GM23248 (cell line): Measurements from ENCODE around the gene MAP1LC3B2. TPM values are rescaled to one million over a fixed set of nuclear protein-coding genes. Genes with fewer than 3 reads are reported as not detected.
A peak's percentile ranks its signal among the peaks of the same experiment; 100 is the strongest.

Experiments
- DNase-seq: peaks from one replicate; pipeline ENCODE4 v3.0.0-alpha.2; 2015
- H2AFZ ChIP-seq: fragments of 200-600 bp; sonication (generic); 2 replicates; pipeline ENCODE4 v1.6.1; 2016; ENCODE audit warnings: antibody characterized with exemption
- H3F3A ChIP-seq: fragments of 200-600 bp; sonication (generic); 2 replicates; pipeline ENCODE4 v1.6.1; 2016; ENCODE audit warnings: mild to moderate bottlenecking, antibody characterized with exemption, mixed run types; ENCODE audit not compliant: insufficient read depth
- H3K27ac ChIP-seq: fragments of 200-600 bp; sonication (generic); 2 replicates; pipeline ENCODE4 v1.5.1; 2016; ENCODE audit warnings: mild to moderate bottlenecking
- H3K27me3 ChIP-seq: fragments of 200-600 bp; sonication (generic); replicated peaks from 2 replicates; pipeline ENCODE4 v1.6.1; 2016; ENCODE audit warnings: mild to moderate bottlenecking; ENCODE audit not compliant: insufficient read depth
- H3K36me3 ChIP-seq: fragments of 200-600 bp; sonication (generic); 2 replicates; pipeline ENCODE4 v1.6.1; 2016; ENCODE audit warnings: low read depth, mild to moderate bottlenecking
- H3K4me1 ChIP-seq: fragments of 200-600 bp; sonication (generic); 2 replicates; pipeline ENCODE4 v1.6.1; 2016; ENCODE audit warnings: mild to moderate bottlenecking; ENCODE audit not compliant: insufficient read depth
- H3K4me2 ChIP-seq: fragments of 200-600 bp; sonication (generic); one replicate; pipeline ENCODE4 v1.6.1; 2016; ENCODE audit warnings: mild to moderate bottlenecking; ENCODE audit not compliant: unreplicated experiment
- H3K4me3 ChIP-seq: fragments of 200-600 bp; sonication (generic); 2 replicates; pipeline ENCODE4 v1.5.1; 2016; ENCODE audit warnings: mild to moderate bottlenecking
- H3K79me2 ChIP-seq: fragments of 200-600 bp; sonication (generic); 2 replicates; pipeline ENCODE4 v1.6.1; 2016; ENCODE audit warnings: mild to moderate bottlenecking; ENCODE audit not compliant: insufficient read depth
- H3K9ac ChIP-seq: fragments of 200-600 bp; sonication (generic); 2 replicates; pipeline ENCODE4 v1.6.1; 2016; ENCODE audit warnings: mild to moderate bottlenecking
- H3K9me2 ChIP-seq: fragments of 200-600 bp; sonication (generic); 2 replicates; pipeline ENCODE4 v1.6.1; 2016; ENCODE audit warnings: mixed run types, mild to moderate bottlenecking, moderate library complexity; ENCODE audit not compliant: insufficient read depth
- H3K9me3 ChIP-seq: fragments of 200-600 bp; sonication (generic); one replicate; pipeline ENCODE4 v1.6.1; 2017; ENCODE audit warnings: low read depth
- H4K20me1 ChIP-seq: fragments of 200-600 bp; sonication (generic); 2 replicates; pipeline ENCODE4 v1.6.0; 2016; ENCODE audit not compliant: insufficient read depth
- EZH2 ChIP-seq: fragments of 200-600 bp; sonication (generic); IDR thresholded peaks from 2 replicates; pipeline ENCODE4 v1.6.1; 2018; ENCODE audit warnings: antibody characterized with exemption, mild to moderate bottlenecking; ENCODE audit not compliant: insufficient read depth, poor library complexity, severe bottlenecking
- EZH2phosphoT487 ChIP-seq: fragments of 200-600 bp; sonication (generic); IDR thresholded peaks from 2 replicates; pipeline ENCODE4 v1.6.1; 2018; ENCODE audit warnings: antibody characterized with exemption, moderate library complexity, mild to moderate bottlenecking, low read depth; ENCODE audit not compliant: insufficient read depth
- WGBS, 2 experiments: methylation state at CpG; one replicate each; pipeline ENCODE4 v1.1.6; 2015 to 2017; ENCODE audit warnings: low lambda C conversion rate in 2 of 2, low coverage in 1 of 2; ENCODE audit errors: missing lambda C conversion rate in 2 of 2; 5-methylcytosine and 5-hydroxymethylcytosine counted together
- in situ Hi-C: fragments of 300-500 bp; cut with MboI; formaldehyde crosslinking; loops from 2 replicates; pipeline ENCODE4 v1.15.0; 2020
- polyA plus RNA-seq: library from polyadenylated mRNA; unstranded; fragments of >200 nt; fragmentation: Nextera tagmentation; extraction: Ambion mirVana; gene quantifications from 2 replicates; pipeline ENCODE4 v1.2.1, GENCODE V29; 2016
- total RNA-seq: library from RNA; depleted of rRNA; stranded (reverse); fragments of >200 nt; shearing (Covaris generic); gene quantifications from 2 replicates; pipeline ENCODE4 v1.2.3, GENCODE V29; 2014; rRNA removed

MAP1LC3B2 gene
- 0.32 and 0.63 TPM in 2 replicates for total RNA-seq
- polyA plus RNA-seq, result 8.4 and 9.0 TPM in 2 replicates

DNA sequence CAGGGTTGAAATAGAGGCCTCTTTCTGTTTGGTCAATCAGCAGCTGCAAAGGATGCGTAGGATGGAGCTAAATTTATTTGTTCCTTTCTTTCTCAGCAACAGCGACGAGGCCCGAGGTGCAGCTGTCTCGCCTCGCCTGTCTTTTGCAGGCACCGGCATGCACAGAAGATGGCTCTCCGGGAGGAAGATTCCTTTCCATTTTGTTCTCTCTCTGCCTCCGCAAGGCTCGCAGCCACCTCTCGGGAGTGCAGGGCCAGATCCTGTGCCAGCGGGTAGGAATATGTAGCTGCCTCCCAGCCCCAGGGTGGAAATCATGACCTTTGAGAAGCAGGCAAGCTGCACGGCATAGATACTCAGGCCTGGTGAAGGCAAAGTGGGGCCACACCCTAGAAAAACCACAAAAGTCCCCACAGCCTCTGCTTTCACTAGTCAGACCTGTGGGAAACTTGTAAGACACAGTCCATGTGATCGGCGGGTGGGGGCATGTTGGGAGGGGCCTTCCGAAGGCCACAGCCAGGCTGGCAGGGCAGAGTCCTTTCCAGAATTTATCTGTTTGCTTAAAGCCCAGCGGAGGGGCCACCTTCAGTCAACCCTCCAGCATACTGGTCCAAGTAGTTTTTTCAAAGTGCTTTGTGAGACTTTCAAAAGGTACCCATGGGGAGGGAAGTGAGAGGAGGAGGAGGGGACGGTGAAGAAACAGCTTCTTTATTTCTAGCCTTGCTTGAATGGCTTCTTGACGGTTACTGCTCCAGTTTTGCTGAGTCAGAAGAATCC, at the start of gene MAP1LC3B2:
Gene MAP1LC3B2, plus strand, starts transcription at position 220 of the 774 bp plus-strand sequence. CDS start 16,562 bp downstream, outside the sequence.
- Histone ChIP-seq H3K9me3 (no peaks in the 10 kb centered on the region), H3K79me2 (no peaks in the 10 kb centered on the region), H3K27me3 (no peaks in the 10 kb centered on the region), H3K4me2 (peak within 1 kb of the TSS; percentile 32), H3K9ac (peak within 1 kb of the TSS; percentile 72), H3K36me3 (no peaks in the 10 kb centered on the region), H3F3A (peaks cover 11% of the 10 kb centered on the region; the same call in 1 of the 2 replicates), H3K9me2 (no peaks in the 10 kb centered on the region), H4K20me1 (no peaks in the 10 kb centered on the region), H2AFZ (peak within 1 kb of the TSS; percentile 81), H3K4me3 (peak within 1 kb of the TSS; percentile 20; the same call in 1 of the 2 replicates), H3K27ac (peak within 1 kb of the TSS; percentile 87), H3K4me1 (peaks cover 17% of the 10 kb centered on the region)
- TF ChIP-seq EZH2phosphoT487, result no peak
- no peak for TF ChIP-seq EZH2
- 25 to 28% methylated on average over 19 of the region's 19 CpGs for WGBS, 2 experiments
- DNase-seq, result peak; percentile 93
- in situ Hi-C loops, result no loop called here

DNA sequence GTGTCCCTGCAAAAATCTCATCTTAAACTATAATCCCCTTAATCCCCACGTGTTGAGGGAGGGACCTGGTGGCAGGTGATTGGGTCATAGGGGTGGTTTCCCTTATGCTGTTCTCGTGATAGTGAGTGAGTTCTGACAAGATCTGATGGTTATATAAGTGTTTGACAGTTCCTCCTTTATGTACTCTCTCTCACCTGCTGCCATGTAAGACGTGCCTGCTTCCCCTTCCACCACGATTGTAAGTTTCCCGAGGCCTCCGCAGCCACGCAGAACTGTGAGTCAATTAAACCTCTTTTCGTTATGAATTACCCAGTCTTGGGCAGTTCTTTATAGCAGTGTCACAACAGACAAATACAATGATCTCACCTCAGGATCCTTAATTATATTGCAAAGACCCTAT, 45.2 kb upstream of the MAP1LC3B2 start:
- H3K79me2 ChIP-seq, result no peaks in the 10 kb centered on the region
- TF ChIP-seq EZH2 (no peak), EZH2phosphoT487 (no peak)
- H4K20me1 ChIP-seq, result no peaks in the 10 kb centered on the region
- no peak overlapping the region for H3K27ac ChIP-seq
- no peaks in the 10 kb centered on the region for H3F3A ChIP-seq
- no peak overlapping the region for H3K4me2 ChIP-seq
- H3K27me3 ChIP-seq, result no peaks in the 10 kb centered on the region
- no peak overlapping the region for H2AFZ ChIP-seq
- WGBS, 2 experiments, result 76 to 78% methylated on average over 8 of the region's 8 CpGs
- H3K9ac ChIP-seq, result no peak overlapping the region
- no peak overlapping the region for H3K4me3 ChIP-seq
- H3K4me1 ChIP-seq, result 0 out of 2 replicates have a peak, but pooled peaks cover 1% of the 10 kb centered on the region
- in situ Hi-C loops, result no loop called here
- no peaks in the 10 kb centered on the region for H3K36me3 ChIP-seq
- no peak for DNase-seq
- H3K9me2 ChIP-seq, result no peaks in the 10 kb centered on the region
- no peaks in the 10 kb centered on the region for H3K9me3 ChIP-seq

DNA sequence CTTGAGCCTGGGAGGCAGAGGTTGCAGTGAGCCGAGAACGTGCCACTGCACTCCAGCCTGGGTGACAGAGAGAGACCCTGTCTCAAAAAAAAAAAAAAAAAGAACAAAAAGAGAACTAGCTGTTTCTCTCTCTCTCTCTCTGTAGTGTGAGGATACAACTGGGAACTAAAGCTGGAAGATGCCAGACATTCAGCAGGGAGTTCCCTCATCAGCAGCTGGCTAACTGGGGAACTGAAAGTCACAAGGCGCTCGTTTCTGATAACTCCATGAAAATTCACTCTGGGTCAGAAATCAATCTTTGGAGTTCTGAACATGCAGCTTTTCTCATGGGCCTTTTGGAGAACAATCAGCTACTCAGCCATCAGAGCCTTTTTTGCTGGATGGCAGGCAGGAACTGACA, 43.5 kb upstream of the MAP1LC3B2 start:
- no peaks in the 10 kb centered on the region for H3K79me2 ChIP-seq
- 65 to 71% methylated on average over 4 of the region's 4 CpGs for WGBS, 2 experiments
- no peaks in the 10 kb centered on the region for H3K27me3 ChIP-seq
- H3F3A ChIP-seq, result peaks cover 6% of the 10 kb centered on the region
- peaks cover 5% of the 10 kb centered on the region for H3K4me1 ChIP-seq
- H3K36me3 ChIP-seq, result no peaks in the 10 kb centered on the region
- H2AFZ ChIP-seq, result no peak overlapping the region
- no peak overlapping the region for H3K4me3 ChIP-seq
- in situ Hi-C loops, result no loop called here
- TF ChIP-seq EZH2phosphoT487, result no peak
- no peak overlapping the region for H3K27ac ChIP-seq
- no peak for DNase-seq
- no peaks in the 10 kb centered on the region for H3K9me2 ChIP-seq
- no peak overlapping the region for H3K4me2 ChIP-seq
- no peak overlapping the region for H3K9ac ChIP-seq
- no peaks in the 10 kb centered on the region for H3K9me3 ChIP-seq
- H4K20me1 ChIP-seq, result no peaks in the 10 kb centered on the region

DNA sequence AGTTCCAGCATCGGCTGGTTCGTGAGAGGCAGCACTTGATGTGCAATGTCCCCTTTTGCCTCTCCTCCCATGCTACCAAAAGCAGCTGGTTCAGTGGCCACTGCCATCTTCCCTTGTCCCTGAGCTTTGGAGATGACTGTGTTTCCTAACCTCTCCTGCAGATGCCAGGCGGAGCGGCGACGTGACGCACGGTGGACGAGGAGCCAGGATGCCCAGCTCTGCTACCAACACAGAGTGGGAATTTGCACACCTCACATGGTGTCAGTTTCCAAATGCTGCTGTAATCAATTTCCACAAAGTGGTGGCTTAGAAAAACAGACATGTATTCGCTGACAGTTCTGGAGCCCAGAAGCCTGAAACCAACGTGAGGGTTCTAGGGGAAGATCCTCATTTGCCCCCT, 42.5 kb upstream of the MAP1LC3B2 start:
- peaks cover 16% of the 10 kb centered on the region for H3F3A ChIP-seq
- no peak overlapping the region for H3K27ac ChIP-seq
- H3K9me2 ChIP-seq, result no peaks in the 10 kb centered on the region
- H2AFZ ChIP-seq, result no peak overlapping the region
- 94 to 95% methylated on average over 11 of the region's 11 CpGs for WGBS, 2 experiments
- H3K27me3 ChIP-seq, result no peaks in the 10 kb centered on the region
- in situ Hi-C loops, result no loop called here
- H4K20me1 ChIP-seq, result no peaks in the 10 kb centered on the region
- DNase-seq, result no peak
- no peak for TF ChIP-seq EZH2
- no peak for TF ChIP-seq EZH2phosphoT487
- no peak overlapping the region for H3K4me2 ChIP-seq
- no peak overlapping the region for H3K4me3 ChIP-seq
- no peak overlapping the region for H3K9ac ChIP-seq
- peaks cover 15% of the 10 kb centered on the region for H3K4me1 ChIP-seq
- H3K79me2 ChIP-seq, result no peaks in the 10 kb centered on the region
- no peaks in the 10 kb centered on the region for H3K9me3 ChIP-seq
- no peaks in the 10 kb centered on the region for H3K36me3 ChIP-seq
